ENCODE results near the gene NR1D2. TPM values are rescaled to one million over a fixed set of nuclear protein-coding genes. Genes with fewer than 3 reads are reported as not detected.

NR1D2 gene
- polyA plus RNA-seq, 2 of the 4 experiments (the other 2 are of a cell fraction), result 7.2 to 18.6 TPM

- ATAC-seq (no peak), DNase-seq (ENCODE audit: low read depth in 1 of 2, low spot score in 1 of 2) (no peak), FAIRE-seq (no peak)
- ChIA-PET CTCF (interaction anchor here (0.7 to 5.1 kb wide), 10 partner anchors 14 to 685 kb away, joined by 3 to 44 read pairs (median 8); no protein-coding TSS in a partner anchor), POLR2A (no interaction called here)
- Histone ChIP-seq H3K9me3 (no peaks in the 10 kb centered on the region), H3K27ac (no peak overlapping the region), H3K4me3 (no peak overlapping the region), H3K4me2 (no peak overlapping the region), H3K4me1 (0 out of 3 replicates have a peak, but pooled peaks cover 4% of the 10 kb centered on the region)
- TF ChIP-seq ELK1 (IDR thresholded peaks at IDR 0.05; ENCODE audit: low read depth, low read length) (no peak), MAFK (IDR thresholded peaks at IDR 0.05; ENCODE audit: partially characterized antibody) (no peak), FOSB (CRISPR knock-in tag; IDR thresholded peaks at IDR 0.05) (no peak), BHLHE40 (IDR thresholded peaks at IDR 0.05; ENCODE audit: low read depth, low read length) (no peak), TP53 (CRISPR knock-in tag; IDR thresholded peaks at IDR 0.05) (no peak), CBX8 (IDR thresholded peaks at IDR 0.05) (no peak), E2F6 (IDR thresholded peaks at IDR 0.05; ENCODE audit: borderline replicate concordance, low read depth) (no peak), KDM5A (IDR thresholded peaks at IDR 0.05) (no peak), FOSL2 (IDR thresholded peaks at IDR 0.05) (no peak), FOSL2 (CRISPR knock-in tag; IDR thresholded peaks at IDR 0.05) (no peak), RFX5 (IDR thresholded peaks at IDR 0.05) (no peak), SMC3 (IDR thresholded peaks at IDR 0.05) (no peak), EHF (CRISPR knock-in tag; IDR thresholded peaks at IDR 0.05) (no peak), RNF2 (IDR thresholded peaks at IDR 0.05; ENCODE audit: borderline replicate concordance, low read depth) (no peak), HEYL (CRISPR knock-in tag; IDR thresholded peaks at IDR 0.05) (no peak), ZC3H11A (IDR thresholded peaks at IDR 0.05) (no peak), ZNF302 (CRISPR knock-in tag; IDR thresholded peaks at IDR 0.05) (no peak), JUNB (IDR thresholded peaks at IDR 0.05) (no peak), NPAS2 (CRISPR knock-in tag; IDR thresholded peaks at IDR 0.05; ENCODE audit: borderline replicate concordance) (no peak)
- WGBS (ENCODE audit: missing lambda C conversion rate), result 78% methylated on average over 3 of the region's 3 CpGs
Observed at GRCh38 chr3:23996095-23996524, 51.0 kb downstream of the NR1D2 start.

- peak; percentile 35 to 56 for DNase-seq (ENCODE audit: low read depth in 1 of 2, low spot score in 1 of 2)
- peak in 1 of 2 experiments; percentile 73; a peak in 4 of 6 replicates for ATAC-seq
- peak overlapping the region in 1 of 2 experiments; percentile 30; a peak in 1 of 6 replicates for H3K27ac ChIP-seq
- H3K4me1 ChIP-seq, result 0 out of 3 replicates have a peak, but pooled peaks cover 4% of the 10 kb centered on the region
- 2% methylated on average over 5 of the region's 5 CpGs for whole genome bisulfite sequencing (ENCODE audit: missing lambda C conversion rate)
- FAIRE-seq, result peak; percentile 84
- no peak overlapping the region for H3K4me3 ChIP-seq
- peak overlapping the region; percentile 61; the same call in 2 of the 3 replicates for H3K4me2 ChIP-seq
- ChIA-PET POLR2A (no interaction called here), CTCF (interaction anchor here (0.7 to 5.1 kb wide), 34 partner anchors 8 to 689 kb away, joined by 3 to 44 read pairs (median 5); no protein-coding TSS in a partner anchor)
- H3K9me3 ChIP-seq, result no peaks in the 10 kb centered on the region
- TF ChIP-seq MAZ (IDR thresholded peaks at IDR 0.05; ENCODE audit: borderline replicate concordance, low read depth, low read length) (no peak), SREBF2 (IDR thresholded peaks at IDR 0.05) (no peak), POLR2A (IDR thresholded peaks at IDR 0.05; ENCODE audit: low read length) (no peak), HOXB5 (CRISPR knock-in tag; IDR thresholded peaks at IDR 0.05) (no peak), ZSCAN20 (CRISPR knock-in tag; IDR thresholded peaks at IDR 0.05) (no peak), EHF (CRISPR knock-in tag; IDR thresholded peaks at IDR 0.05) (no peak), RAD21 (conservative IDR thresholded peaks at IDR 0.05 in 1 of 2, IDR thresholded peaks at IDR 0.05 in 1 of 2) (peak; percentile 99 to 100), CTCF (IDR thresholded peaks at IDR 0.05) (peak; percentile 99), TP53 (CRISPR knock-in tag; IDR thresholded peaks at IDR 0.05) (no peak), ELK1 (IDR thresholded peaks at IDR 0.05; ENCODE audit: low read depth, low read length) (no peak), CHD4 (IDR thresholded peaks at IDR 0.05; ENCODE audit: borderline replicate concordance) (no peak), HES2 (IDR thresholded peaks at IDR 0.05) (no peak), SMC3 (IDR thresholded peaks at IDR 0.05) (peak; percentile 98), RFX5 (IDR thresholded peaks at IDR 0.05) (no peak), RCOR1 (IDR thresholded peaks at IDR 0.05; ENCODE audit: low read depth, low read length) (no peak)
Observed at GRCh38 chr3:23999012-23999641, 54.0 kb downstream of the NR1D2 start.

All from A549 (cell line).